ENCODE results near the gene PDE4DIP.
"Not testable (repeated sequence)": the region's sequence is repeated elsewhere in the genome, so short reads cannot be mapped to it uniquely, and the experiment has no call there.

- TF ChIP-seq CTCF (IDR thresholded peaks at IDR 0.05); FOXK1 (CRISPR knock-in tag; IDR thresholded peaks at IDR 0.05); MLX (CRISPR knock-in tag; IDR thresholded peaks at IDR 0.05); ZNF232 (CRISPR knock-in tag; IDR thresholded peaks at IDR 0.05): not testable (repeated sequence)
These were observed 104.5 kb downstream of the PDE4DIP start for GRCh38 chr1:148948768-148949167.

Measured in WTC11 (cell line).